Measurements from ENCODE around the gene SLAIN1.

GRCh38 chr13:77752512-77753069 lies 55.1 kb downstream of the SLAIN1 start:
- TF ChIP-seq POLR2AphosphoS5 (IDR thresholded peaks at IDR 0.05; ENCODE audit: low read depth, low read length) = no peak
- no peak for TF ChIP-seq TAF1 (IDR thresholded peaks at IDR 0.05; ENCODE audit: borderline replicate concordance, insufficient read depth, low read length)
- no peak for TF ChIP-seq SIN3A (IDR thresholded peaks at IDR 0.05; ENCODE audit: borderline replicate concordance, insufficient read depth, low read length)
- no peak for TF ChIP-seq REST (IDR thresholded peaks at IDR 0.05; ENCODE audit: insufficient read depth in 1 of 2, low read depth in 2 of 2, low read length in 2 of 2)
- no peak for TF ChIP-seq FOXP2 (optimal IDR thresholded peaks at IDR 0.05; ENCODE audit: borderline replicate concordance, extremely low read depth, extremely low read length, insufficient read depth)

Measured in PFSK-1 (cell line).